Stomach smooth muscle (tissue), 2 donors: Measurements from ENCODE around the gene DMAC2.
"Not testable (repeated sequence)": the region's sequence is repeated elsewhere in the genome, so short reads cannot be mapped to it uniquely, and the experiment has no call there.

Source experiments
- H3K27ac ChIP-seq: one replicate; pipeline ENCODE4 v1.7.0; 2013; ENCODE audit warnings: mild to moderate bottlenecking, low read length, inconsistent platforms
- H3K27me3 ChIP-seq, 2 donors: one replicate each; pipeline ENCODE4 v1.7.0; 2013; ENCODE audit warnings: low read length in 2 of 2; ENCODE audit not compliant: insufficient read depth in 2 of 2, control insufficient read depth in 1 of 2
- H3K36me3 ChIP-seq, 2 donors: one replicate each; pipeline ENCODE4 v1.7.0; 2013; ENCODE audit warnings: low read length in 2 of 2; ENCODE audit not compliant: control insufficient read depth in 2 of 2, insufficient read depth in 2 of 2
- H3K4me1 ChIP-seq: one replicate; pipeline ENCODE4 v1.7.0; 2013; ENCODE audit warnings: low read length; ENCODE audit not compliant: control insufficient read depth, insufficient read depth
- H3K4me3 ChIP-seq, 2 donors: one replicate each; pipeline ENCODE4 v1.7.0; 2013; ENCODE audit warnings: low read length in 2 of 2
- H3K9ac ChIP-seq, 2 donors: one replicate each; pipeline ENCODE4 v1.7.0; 2013; ENCODE audit warnings: low read length in 2 of 2, mild to moderate bottlenecking in 1 of 2
- H3K9me3 ChIP-seq, 2 donors: one replicate each; pipeline ENCODE4 v1.7.0; 2013; ENCODE audit warnings: low read length in 2 of 2; ENCODE audit not compliant: control insufficient read depth in 2 of 2
- donor health status: healthy.
- donor health status: Pancreatic carcinoma.

DMAC2 gene

DNA sequence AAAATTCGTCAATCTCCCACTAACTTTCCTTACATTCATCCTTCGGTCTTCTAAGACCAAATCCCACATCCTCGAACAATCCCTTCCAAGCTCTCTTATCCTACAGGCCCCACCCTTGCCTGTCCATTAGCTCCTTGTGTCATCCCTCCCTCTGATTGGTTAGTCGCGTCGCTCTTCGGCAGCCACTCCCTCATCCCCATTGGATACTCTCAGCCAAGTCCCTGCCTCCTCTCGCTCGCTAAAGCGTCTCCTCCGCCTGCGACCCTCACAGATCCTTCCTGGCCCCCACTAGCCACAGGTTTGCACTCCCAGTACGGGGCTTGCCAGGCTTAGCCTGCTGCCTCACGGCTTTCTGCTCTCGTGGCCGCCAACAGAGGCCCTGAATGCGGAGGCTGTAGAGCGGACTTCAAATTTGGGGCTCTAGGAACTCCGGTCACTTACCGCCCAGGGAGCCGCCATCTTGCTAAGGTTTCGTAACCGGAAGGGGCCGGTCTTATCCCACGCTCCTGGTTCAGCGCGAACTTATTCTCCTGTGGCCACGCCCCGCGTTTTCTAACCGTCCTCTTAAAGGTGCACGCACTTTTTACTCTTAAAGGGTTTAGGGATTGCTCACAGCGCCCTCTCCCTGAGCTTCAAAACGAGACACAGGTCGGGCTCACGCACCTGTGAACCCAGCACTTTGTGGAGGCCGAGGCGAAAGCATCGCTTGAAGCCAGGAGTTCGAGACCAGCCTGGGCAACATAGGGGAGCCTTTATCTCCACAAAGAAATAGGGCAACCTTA lies at the start of gene DMAC2:
Gene DMAC2 (minus strand): TSS at position 472 of the 782 bp plus-strand sequence. CDS start 13 bp downstream, at position 459.
- H3K4me3 ChIP-seq, result peak within 1 kb of the TSS; percentile 98 to 99
- peaks cover 3% of the 10 kb centered on the region for H3K4me1 ChIP-seq
- H3K27me3 ChIP-seq, result peaks cover 0 to 8% of the 10 kb centered on the region in 2 donors

GRCh38 chr19:41486953-41487352 lies 47.2 kb upstream of the DMAC2 start:
- H3K9me3 ChIP-seq, H3K27me3 ChIP-seq, H3K4me3 ChIP-seq, H3K36me3 ChIP-seq, H3K27ac ChIP-seq, H3K9ac ChIP-seq, H3K4me1 ChIP-seq: not testable (repeated sequence)

More for the DNA sequence above, at the start of gene DMAC2:
- H3K27ac ChIP-seq, result peak within 1 kb of the TSS; percentile 96
- no peaks in the 10 kb centered on the region for H3K9me3 ChIP-seq
- H3K36me3 ChIP-seq, result peaks cover 0 to 12% of the 10 kb centered on the region in 2 donors
- H3K9ac ChIP-seq, result peak within 1 kb of the TSS; percentile 91 to 95

- Histone ChIP-seq H3K4me3 (no peak overlapping the region), H3K9me3 (peaks cover 0 to 8% of the 10 kb centered on the region in 2 donors), H3K4me1 (no peaks in the 10 kb centered on the region), H3K36me3 (no peaks in the 10 kb centered on the region), H3K27me3 (peaks cover 0 to 6% of the 10 kb centered on the region in 2 donors), H3K9ac (no peak overlapping the region), H3K27ac (no peak overlapping the region)
Observed at GRCh38 chr19:41484822-41485221, 45.1 kb upstream of the DMAC2 start.

- Histone ChIP-seq H3K9ac (no peak overlapping the region), H3K4me1 (no peaks in the 10 kb centered on the region), H3K4me3 (no peak overlapping the region), H3K36me3 (no peaks in the 10 kb centered on the region), H3K27me3 (peaks cover 0 to 4% of the 10 kb centered on the region in 2 donors), H3K27ac (no peak overlapping the region), H3K9me3 (no peaks in the 10 kb centered on the region)
Observed at GRCh38 chr19:41480336-41480735, 40.6 kb upstream of the DMAC2 start.

DNA sequence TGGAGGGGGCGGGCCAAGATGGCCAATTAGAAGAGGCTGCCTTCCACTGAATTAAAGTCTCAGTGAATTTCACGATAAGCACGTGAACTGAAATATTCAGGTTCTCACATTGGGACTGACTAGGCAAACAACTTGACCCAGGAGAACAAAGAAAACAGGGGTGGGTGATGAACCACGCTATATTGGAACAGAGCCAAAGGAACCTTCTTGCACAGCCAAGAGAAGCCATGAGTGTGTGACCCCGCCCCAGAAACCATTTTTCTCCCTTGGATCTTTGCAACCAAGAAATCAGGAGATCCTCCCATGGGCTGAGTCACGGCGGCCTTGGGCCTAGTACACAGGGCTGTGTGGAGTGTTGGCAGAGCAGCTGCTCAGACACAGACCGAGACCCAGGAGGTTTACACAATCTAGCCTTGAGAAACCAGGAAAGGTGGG lies 40.1 kb upstream of the DMAC2 start:
- no peaks in the 10 kb centered on the region for H3K4me1 ChIP-seq
- H3K27me3 ChIP-seq, result peaks cover 0 to 4% of the 10 kb centered on the region in 2 donors
- no peak overlapping the region for H3K4me3 ChIP-seq
- H3K9ac ChIP-seq, result no peak overlapping the region
- H3K36me3 ChIP-seq, result no peaks in the 10 kb centered on the region
- H3K9me3 ChIP-seq, result no peaks in the 10 kb centered on the region
- no peak overlapping the region for H3K27ac ChIP-seq

- Histone ChIP-seq H3K27ac (no peak overlapping the region), H3K4me3 (no peak overlapping the region), H3K4me1 (no peaks in the 10 kb centered on the region)
Observed at GRCh38 chr19:41478875-41479756, 39.4 kb upstream of the DMAC2 start.

DNA sequence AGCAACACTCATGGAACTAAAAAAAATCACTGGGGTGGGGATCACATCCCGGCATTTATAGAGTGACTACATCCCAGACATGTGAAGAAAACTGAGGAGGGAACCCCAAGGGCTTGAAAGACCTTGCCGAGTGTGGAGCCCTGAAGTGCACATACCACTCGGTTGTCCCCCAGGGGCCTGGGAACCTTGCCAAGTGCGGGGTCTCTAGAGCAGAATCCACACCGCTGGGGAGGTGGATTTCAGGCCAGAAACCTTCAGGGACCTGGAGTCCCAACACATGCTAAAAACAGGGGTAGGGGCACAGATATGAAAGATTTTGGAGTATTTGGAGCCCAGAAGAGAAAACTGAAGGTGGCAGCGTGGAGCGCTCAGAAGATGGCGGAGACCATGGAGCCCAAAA lies 38.5 kb upstream of the DMAC2 start:
- H3K36me3 ChIP-seq, result no peaks in the 10 kb centered on the region
- H3K9ac ChIP-seq, result no peak overlapping the region
- H3K4me1 ChIP-seq, result no peaks in the 10 kb centered on the region
- peaks cover 2 to 4% of the 10 kb centered on the region in 2 donors for H3K27me3 ChIP-seq
- H3K27ac ChIP-seq, result no peak overlapping the region
- H3K4me3 ChIP-seq, result no peak overlapping the region
- no peaks in the 10 kb centered on the region for H3K9me3 ChIP-seq

More at GRCh38 chr19:41478875-41479756, 39.4 kb upstream of the DMAC2 start:
- Histone ChIP-seq H3K9ac (no peak overlapping the region), H3K36me3 (no peaks in the 10 kb centered on the region), H3K9me3 (no peaks in the 10 kb centered on the region), H3K27me3 (peaks cover 0 to 4% of the 10 kb centered on the region in 2 donors)

DNA sequence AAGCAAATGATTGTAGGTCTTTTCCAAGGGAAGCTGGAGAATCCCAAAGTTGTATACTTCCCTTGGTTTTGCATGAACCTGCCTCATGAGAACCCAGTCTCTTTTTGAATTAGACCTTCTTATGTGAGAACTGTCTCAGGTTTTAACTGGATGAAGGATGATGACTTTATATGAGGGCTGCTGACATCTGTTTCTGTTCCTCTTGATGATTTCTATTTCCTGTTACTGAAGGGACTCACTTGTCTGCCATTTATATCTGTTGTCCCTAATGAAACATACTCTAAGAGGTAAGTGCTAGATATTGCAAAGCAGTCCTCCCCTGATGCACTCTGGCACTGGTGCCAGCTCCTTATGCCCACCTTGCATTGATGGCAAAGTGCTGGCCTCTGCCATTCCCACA lies 36.9 kb upstream of the DMAC2 start:
- Histone ChIP-seq H3K9me3 (no peaks in the 10 kb centered on the region), H3K4me3 (no peak overlapping the region), H3K36me3 (no peaks in the 10 kb centered on the region), H3K27ac (no peak overlapping the region), H3K9ac (no peak overlapping the region), H3K4me1 (no peaks in the 10 kb centered on the region), H3K27me3 (peaks cover 2 to 8% of the 10 kb centered on the region in 2 donors)

- H3K27ac ChIP-seq, H3K4me3 ChIP-seq, H3K36me3 ChIP-seq, H3K4me1 ChIP-seq, H3K9me3 ChIP-seq, H3K9ac ChIP-seq: not testable (repeated sequence)
- H3K27me3 ChIP-seq, result peaks cover 5 to 23% of the 10 kb centered on the region in 2 donors
Observed at GRCh38 chr19:41463257-41464256, 23.8 kb upstream of the DMAC2 start.

- H3K27me3 ChIP-seq, result peaks cover 5 to 23% of the 10 kb centered on the region in 2 donors
- H3K9ac ChIP-seq, result no peak overlapping the region
- H3K4me3 ChIP-seq, result no peak overlapping the region
- H3K36me3 ChIP-seq, result no peaks in the 10 kb centered on the region
- no peaks in the 10 kb centered on the region for H3K9me3 ChIP-seq
- H3K4me1 ChIP-seq, result no peaks in the 10 kb centered on the region
- no peak overlapping the region for H3K27ac ChIP-seq
Observed at GRCh38 chr19:41462497-41462896, 22.8 kb upstream of the DMAC2 start.
